GM18520 (cell line): ENCODE results near the gene SSH2.
A peak's percentile ranks its signal among the peaks of the same experiment; 100 is the strongest.

Experiments used
- ATAC-seq: cut with Tn5 transposase; IDR thresholded peaks from one replicate; pipeline ENCODE4 v1.9.1; 2021; ENCODE audit not compliant: unreplicated experiment

The SSH2 gene

DNA sequence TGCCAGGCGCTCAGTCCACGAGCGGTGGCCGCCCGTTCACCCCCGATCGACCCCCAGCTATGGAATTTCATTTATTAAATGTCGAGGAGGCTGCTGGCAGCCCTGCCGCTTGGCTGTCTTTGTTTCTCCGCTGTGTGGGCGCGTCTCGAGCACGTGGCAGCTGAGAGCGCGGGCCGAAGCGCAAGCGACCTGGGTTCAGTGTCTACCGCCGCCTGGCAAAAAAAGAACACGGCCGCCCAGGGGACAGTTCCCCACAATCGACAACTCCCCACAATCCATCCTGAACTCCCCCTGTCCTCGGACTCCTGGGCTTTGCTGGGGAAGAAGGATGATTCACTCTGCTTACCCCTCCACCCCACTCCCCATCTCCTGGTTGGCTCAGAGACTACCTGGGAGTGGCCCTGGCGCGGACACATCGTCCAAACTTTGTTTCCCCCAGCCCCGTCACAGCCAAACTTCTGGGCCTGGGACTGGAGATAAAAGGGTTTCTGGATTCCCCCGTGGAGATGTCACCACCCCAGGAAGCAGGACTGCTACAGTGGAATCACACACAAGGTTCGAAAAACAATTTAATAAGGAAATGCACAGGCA, 338.8 kb downstream of the SSH2 start:
- no peak for ATAC-seq

DNA sequence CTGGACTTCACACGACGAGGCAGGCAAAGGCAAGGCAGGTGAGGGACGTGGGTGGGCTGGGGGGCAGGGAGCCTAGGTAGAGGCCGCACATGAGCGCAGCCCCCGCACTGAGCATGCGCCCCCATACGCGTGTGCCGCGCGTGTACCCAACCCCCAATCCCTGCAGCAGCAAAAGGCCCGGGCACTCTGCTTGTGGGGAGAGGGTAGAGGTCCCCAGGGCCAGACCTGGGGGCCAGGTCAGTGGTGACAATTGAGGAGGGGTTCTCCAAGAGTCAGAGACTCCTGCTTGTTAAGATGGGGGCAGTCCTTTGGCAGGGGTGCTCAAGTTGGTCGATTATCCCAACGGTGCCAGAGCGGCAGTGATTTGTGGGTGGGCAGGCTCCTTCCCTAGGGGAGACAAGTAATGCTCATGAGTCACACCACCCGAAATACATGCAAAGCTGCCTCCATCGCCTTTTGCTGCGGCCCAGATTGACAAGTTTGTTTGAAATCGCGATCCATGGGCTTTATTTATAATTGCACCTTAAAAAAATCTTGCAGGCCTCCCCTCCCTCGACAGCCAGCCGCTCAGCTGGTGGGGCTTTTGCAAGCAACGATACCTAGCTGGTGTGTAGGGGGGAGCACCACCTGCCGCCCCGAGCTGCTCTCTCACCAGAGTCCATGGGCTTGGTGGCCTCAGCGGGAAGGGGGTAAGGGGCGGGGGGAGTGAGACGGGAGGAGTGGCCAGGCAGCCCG, 339.4 kb downstream of the SSH2 start:
- ATAC-seq = no peak

DNA sequence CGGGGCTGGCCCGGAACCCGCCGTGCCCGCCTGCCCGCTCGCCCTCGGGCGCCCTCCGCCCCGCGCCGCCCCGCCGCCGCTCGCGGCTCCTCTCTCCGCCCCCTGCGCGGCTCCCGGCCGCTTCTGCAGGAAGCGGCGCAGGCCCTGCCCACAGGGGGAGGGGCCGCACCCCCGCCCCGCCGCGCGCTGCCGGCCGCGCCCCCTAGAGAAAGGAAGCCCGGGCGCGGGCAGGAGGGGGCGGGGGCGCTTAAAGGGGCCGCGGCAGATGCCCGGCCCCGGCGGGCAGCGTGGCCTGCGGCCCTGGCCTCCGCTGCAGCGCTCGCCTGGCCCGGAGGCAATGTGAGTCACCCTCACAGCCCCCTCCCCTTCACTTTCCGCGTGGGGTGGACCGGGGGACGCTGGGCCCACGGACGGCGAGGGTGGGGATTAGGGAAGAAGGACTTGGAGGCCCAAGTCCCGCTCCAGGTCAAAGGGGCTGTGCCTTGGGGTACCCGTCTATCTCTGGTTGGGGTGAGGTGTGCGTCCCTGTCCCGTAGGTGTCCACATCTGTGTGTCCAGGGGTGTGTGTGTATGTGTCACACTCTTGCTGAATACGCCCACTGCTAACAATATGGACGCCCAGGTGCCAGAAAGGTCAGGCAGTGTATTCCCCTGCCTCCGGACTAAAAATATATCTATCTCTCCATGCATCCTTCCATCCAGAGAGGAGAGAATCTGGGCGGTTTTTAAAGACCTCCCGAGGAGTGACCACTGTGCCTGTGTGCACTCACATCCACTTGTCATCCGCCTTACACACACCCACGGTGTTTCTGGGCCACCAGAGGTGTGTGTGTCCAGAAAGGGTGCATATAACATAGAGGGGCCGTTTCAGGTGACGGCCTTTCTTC, 340.3 kb downstream of the SSH2 start, which contains the start of gene GIT1:
Gene GIT1, minus strand, starts transcription at position 125 of the 887 bp plus-strand sequence. CDS start 270 bp downstream, outside the sequence.
- peak; percentile 52 for ATAC-seq

DNA sequence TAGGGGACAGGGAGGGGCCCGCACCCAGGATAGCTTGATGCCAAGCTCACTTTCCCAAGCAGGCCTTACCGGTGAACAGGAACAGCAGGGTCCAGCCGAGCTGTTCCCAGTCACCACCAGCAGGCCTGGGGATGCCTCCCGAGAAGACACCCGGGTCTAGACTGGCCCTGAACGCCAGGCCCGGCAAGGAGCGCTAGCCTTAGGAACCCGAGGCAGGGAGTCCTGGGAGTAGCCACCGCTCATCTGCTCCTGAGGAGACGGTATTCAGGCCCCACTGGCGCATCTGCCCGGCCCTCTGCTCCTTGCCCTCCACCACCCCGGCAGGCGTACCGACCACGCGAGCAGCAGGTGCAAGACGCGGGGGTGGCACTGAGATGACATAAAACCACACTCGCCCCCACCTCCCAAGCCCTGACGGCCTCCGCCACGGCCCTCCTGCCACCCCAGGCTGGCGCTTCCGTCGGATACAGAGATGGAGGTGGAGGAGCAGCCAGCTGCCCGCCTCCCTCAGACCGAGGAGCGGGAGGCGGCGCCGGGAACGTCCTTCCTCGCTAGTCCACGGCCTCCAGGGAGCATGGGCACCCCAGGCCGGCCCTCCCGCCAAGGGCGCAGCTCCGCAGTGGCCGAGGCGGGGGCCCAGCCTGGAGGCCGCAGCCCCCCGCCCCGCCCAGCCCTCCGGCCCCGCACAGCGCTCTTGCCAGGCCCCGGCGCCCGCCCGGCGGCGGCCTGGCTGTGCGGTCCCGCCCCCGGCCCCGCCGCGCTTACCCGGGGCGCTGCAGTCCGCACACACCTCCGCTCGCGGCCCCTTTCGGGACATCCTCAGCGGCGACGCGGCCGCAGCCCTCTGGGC, 341.2 kb downstream of the SSH2 start:
- ATAC-seq = peak; percentile 12

DNA sequence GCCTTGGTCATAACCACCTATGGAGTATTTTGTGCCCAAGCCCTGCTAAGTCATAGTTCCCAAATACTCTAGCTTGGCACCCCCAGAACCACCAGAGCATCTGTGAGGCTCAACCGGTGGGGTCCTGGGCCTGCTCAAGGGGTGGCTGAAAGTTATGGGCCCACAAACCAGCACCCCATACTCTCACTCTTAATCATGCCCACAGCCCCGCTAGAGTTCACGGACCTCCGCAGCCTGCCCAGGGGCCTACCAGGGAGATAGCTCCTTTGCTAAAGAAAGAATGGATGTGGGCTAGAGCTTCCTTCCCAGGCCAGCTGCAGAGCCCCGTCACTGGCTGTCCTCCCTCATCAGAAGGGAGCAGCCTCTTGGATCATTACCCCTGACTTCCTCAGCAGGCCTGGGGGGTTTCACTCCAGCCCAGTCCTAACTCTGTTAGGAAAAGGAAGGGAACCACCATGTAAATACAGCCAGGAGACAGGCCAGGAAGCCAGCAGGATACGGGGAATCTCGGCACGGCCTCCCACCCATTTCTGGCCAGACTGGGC, 341.9 kb downstream of the SSH2 start:
- no peak for ATAC-seq

DNA sequence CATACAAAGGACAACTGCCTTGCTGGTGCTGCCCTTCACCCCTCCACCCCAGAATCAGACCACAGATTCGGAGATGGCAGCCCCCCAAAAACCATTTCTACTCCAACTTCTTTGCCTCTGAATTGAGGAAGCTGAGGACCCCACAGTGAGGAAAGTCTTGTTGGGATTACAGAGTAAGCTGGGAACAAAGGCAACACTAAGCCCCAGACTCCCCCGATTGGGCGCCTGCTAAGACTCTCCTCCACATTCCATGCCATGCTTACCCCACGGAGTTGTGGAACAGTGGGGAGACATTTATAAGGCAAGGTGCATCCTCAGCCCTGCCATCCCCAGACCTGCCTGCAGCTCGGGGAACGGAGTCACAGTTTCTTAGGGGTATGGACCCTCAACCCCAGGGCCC, 342.4 kb downstream of the SSH2 start:
- no peak for ATAC-seq

DNA sequence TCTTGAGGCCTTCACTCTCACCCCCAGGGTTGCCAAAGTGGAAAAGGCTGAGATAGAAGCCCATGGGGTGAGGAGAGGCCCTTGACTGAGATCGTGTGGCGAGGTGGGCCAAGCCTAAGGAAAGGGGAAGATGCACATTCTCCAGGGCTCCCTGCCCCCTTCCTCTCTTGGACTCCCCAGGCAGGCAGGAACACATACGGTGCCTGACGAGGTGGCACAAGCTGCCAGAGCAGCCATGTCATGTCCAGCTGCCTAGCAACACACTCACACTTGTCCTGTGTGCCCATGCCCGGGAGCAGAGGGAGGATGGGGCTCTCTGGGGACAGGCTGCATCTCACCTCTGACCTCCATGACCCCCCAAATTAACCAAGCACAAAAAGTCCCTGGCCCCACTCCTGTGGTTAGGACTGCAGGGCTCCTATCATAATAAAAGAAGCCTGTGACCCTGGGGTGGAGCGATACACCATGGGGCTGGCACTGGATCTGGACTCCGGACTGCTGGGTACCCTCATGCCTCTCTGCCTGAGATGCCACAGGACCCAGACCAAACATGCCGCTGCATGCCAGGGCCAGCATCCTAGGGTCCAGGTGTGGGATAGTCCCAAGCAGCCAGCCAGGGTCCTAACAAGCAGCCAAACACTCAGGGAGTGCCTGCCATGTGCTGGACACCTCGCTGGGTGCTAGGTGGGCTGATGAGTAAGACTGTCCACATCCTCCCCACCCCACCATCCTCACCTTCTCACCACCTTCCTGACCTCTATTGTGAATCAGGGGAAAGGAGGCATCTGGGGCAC, 343.2 kb downstream of the SSH2 start:
- ATAC-seq = no peak

DNA sequence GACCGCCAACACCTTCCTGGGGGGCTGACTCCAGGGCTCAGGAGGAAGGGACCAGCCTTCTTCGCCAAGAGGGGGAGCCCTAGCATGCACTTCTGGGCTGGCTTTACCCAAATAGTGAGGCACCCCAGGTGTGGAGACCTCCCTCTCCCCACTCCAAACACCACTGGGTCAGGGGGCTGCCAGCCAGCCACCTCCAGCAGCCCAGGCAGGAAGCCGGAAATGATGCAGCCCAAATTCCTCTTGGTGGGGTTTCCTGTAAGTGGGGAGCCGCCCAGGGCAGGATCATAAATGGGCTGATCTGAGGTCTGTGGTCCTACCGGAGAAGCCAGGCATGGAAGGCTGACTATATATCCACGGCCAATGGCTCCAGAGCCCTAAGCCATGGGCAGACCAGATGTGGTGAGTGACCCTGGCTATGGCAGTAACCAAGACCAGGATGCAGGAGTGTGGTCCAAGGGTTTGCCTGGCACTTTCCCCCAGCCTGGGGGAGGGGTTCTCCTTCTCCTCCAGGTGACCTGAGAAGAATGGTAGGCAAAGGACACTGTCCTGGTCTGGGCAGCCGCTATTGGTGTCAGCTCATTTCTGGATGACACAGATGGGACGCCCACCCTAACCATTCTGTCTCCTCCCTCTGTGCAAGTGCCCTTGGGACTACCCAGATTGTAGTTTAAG, 344.8 kb downstream of the SSH2 start:
- no peak for ATAC-seq

DNA sequence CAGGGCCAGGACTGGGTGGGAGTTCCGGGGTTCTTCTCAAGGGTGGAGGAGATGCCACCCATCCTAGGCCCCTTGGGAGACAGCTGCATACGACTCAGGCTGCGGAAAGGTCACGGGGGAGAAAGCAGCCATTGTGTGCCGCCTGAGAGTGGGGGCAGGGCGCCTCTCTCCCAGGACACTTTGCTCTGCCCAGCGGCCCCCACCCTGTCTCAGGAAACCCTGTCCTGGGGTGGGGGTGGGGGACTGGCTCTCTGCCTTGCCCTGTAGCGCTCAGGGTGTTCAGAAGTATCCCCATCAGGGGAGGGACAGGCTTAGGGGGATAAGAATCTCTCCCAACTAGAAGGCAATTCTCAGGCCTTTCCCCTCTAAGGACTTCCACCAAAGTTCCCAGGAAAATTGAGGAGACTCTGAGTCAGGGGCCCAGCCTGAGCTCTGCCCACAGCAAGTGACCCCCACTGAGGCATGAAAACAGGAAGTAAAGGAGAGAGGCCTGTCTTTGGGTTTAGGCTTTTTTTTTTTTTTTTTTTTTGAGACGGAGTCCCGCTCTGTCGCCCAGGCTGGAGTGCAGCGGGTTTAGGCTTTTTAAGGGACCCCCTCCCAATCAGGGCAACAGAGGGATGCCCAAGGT, 345.5 kb downstream of the SSH2 start:
- ATAC-seq = no peak

DNA sequence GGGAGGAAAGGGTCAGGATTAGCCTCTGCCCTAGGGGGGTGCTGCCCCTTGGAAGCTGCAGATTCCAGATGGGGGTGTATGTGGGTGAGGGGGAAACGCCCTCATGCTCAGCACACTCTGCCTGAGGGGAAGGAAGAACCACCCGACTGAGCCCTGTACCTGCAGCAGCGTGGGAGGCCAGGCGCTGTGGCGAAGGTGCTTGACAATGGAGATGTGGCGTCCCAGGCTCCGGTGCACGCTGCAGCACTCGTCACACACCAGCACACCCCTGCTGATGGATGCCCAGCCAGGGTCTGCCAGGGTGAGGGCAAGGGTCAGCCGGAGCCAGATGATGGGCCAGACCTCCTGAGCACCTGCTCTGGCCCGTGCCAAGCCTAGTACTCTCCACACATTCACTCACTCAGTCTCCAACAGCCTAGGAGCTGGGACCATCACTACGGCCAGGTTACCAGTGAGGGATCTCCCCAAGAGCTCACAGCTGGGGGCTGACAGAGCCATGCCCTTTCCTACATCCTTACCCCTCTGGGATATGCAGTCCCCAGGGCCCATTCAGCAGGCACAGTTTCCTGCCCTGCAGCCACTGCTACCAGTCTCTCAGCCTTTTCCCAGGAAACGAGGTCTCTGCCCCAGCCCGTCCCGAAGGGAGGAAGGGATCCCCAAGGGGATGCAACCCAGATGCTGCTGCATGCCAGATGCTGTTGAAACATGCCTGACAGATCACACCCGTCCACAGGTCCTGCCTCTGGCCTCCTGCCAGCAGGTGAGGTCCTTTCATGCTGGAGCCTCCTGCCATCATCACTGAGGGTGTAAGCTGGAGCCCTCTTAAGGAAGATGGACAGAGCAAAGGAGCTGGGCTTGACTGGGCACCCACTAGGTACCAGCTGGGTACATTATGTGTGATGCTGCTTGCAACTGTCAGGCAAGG, 346.4 kb downstream of the SSH2 start:
- ATAC-seq = no peak

DNA sequence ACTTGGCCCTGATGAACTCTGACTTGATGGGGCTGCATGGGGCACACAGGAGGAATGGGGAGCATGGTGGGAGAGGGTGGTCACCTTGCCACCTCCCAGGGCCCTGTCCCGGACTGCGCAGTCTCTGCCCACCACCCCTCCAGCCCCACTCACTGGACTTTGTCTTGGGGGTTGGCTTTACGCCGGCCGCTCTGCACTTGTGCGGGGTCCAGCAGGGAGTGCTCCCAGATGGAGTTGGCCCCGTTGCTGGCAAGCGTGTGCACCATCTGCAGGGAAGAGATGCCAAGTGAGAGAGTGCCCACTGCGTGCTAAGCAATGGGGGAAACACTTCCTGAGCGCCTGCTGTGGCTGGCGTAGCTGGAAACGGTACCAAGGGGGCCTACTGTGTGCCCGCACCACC, 347.3 kb downstream of the SSH2 start:
- ATAC-seq = no peak

DNA sequence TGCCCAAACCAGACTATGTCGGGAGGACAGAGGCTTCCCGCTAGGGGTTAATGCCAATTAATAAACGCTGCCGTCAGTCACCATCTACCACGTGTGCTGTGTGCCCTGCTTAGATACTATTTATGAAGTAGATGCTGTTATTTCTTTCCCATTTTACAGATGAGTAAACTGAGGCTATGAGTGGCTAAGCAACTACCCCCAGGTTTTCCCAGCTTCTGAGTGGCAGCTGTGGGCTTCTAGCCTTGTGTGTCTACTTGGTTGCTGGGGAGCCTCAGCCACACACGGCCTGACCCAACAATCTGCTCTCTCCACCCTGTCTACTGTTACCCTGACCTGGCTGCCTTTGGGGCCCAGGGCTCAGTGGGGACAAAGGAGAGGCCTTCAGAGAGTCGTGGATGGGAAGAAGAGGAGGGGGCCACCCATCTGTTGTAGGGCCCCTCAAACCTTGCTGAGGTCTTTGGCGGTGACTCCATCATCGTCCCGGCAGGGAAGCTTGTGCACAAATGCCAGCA, 347.7 kb downstream of the SSH2 start:
- no peak for ATAC-seq

DNA sequence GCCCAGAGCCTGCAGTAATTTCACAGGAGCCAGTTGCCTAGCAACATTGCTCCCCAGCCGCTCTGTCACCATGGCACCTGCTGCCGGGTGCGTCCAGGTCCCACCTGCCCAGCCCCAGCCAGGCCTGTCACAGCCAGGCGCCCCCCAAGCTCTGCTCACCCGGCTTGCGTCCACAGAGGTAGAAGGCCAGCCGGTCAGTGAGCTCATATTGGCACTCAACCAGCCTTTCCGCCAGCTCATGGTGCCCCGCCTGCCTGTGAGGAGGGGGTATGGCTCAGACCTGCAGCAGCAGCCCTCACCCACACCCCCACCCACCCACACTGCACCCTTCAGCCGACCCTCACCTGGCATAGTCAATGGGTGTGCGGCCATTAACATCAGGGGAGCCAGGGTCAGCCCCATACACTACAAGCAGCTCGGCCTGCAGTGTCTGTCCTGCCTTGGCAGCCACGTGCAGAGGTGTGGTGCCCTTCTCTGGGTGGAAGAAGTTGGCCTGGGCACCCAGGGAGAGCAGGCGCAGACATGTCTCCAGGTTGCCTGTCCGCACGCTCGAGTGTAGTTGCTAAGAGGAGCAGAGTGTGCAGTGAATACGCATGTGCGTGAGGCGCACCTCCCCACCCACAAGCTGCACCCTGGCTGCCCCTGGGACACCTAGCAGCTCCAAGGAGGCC, 348.3 kb downstream of the SSH2 start:
- ATAC-seq = no peak

DNA sequence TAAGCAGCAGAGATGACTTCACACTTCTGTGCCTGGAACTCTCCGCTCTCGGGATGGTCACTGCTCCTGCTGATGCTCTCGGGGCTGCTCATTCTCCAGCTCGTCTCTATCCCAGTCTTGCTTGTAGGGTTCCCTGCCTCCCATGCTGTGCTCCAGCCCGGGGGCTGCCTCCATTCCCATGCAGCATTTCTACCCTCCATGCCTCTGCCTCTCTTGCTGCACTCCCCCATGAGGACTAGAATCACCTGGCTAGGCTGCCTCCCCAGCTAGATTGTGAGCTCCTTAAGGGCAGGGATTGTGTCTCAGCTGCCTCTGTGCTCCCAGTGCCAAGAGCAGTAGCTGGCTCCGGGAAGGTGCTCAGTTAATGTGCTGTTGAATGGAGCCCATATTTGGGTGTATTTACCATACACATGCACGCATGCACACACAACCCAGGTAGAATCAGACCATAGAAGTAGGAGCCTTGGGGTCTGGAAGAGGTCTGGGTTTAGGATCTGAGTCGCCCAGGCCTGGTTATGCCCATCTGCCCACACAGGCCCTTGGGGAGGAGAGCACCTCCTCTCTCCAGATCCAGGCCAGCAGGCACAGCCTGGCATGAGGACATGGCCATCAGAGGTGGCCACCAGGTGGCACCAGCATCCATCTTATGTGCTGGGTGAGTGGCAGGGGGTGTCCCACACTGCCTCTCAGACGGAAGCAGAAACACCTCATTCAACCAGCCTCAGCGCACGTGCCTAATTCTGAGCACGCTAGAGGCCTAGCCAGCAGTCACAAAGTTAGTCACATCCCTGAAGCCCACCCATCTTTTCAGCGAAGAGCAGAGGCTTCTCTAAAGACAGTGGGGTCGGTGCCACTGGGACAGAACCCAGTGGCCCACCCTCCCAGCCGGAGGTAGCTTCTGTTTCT, 349.9 kb downstream of the SSH2 start:
- peak; percentile 79 for ATAC-seq

DNA sequence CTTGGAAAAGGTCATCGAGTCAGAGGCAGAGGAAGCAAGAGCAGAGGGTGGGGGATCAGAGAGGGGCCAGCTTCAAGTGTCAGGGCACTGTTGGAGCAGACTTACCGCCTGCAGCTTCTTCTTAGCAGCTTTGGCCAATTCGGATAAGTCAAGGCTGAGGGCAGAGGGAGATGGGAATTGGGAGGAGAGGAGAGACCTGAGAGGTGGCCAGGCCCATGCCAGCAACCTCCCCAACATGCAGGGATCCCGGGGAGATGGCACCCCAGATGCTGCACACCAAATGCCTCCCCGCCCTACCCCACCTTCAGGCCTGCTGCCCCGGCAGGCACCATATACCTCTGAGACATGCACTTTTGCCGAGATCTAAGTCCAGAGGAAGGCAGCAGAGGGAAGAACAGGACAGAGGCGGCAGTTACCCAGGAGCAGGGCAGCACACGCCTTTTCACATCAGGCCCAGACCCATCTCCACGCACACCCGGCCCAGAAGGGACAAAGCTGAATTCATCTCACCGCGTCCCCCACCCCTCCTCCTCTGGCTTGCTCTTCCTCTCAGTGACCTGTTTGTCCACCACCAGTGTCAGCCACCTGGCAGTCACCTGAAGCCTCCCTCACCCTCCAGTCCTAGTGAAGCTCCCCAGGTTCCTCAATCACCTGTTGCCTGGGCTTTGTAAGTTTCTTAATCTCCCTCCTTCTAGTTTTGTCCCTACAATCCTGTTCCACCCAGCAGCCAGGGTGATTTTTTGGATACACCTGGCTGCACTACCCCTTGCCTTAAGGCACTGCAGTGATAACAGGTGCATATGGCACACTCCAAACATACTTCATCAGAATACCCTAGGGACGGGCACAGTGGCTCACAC, 351.2 kb downstream of the SSH2 start:
- ATAC-seq = no peak
